ENCODE measurements around the gene RPS23. TPM values are rescaled to one million over a fixed set of nuclear protein-coding genes. Genes with fewer than 3 reads are reported as not detected.

RPS23 gene
- total and polyA plus RNA-seq, 2 of the 8 experiments (the other 6 are each of a cell fraction or from before 2014, with no cell fraction given), result 2,559 to 4,867 TPM

- TF ChIP-seq KDM1A (IDR thresholded peaks at IDR 0.05; ENCODE audit: borderline replicate concordance, low read length), result no peak
- no peak for TF ChIP-seq TCF12 (IDR thresholded peaks at IDR 0.05; ENCODE audit: low read depth, low read length)
- no peak for TF ChIP-seq SIRT6 (IDR thresholded peaks at IDR 0.05; ENCODE audit: low read length)
- TF ChIP-seq POU5F1 (IDR thresholded peaks at IDR 0.05; ENCODE audit: low read depth, low read length), result no peak
- TF ChIP-seq, protein P1, sequence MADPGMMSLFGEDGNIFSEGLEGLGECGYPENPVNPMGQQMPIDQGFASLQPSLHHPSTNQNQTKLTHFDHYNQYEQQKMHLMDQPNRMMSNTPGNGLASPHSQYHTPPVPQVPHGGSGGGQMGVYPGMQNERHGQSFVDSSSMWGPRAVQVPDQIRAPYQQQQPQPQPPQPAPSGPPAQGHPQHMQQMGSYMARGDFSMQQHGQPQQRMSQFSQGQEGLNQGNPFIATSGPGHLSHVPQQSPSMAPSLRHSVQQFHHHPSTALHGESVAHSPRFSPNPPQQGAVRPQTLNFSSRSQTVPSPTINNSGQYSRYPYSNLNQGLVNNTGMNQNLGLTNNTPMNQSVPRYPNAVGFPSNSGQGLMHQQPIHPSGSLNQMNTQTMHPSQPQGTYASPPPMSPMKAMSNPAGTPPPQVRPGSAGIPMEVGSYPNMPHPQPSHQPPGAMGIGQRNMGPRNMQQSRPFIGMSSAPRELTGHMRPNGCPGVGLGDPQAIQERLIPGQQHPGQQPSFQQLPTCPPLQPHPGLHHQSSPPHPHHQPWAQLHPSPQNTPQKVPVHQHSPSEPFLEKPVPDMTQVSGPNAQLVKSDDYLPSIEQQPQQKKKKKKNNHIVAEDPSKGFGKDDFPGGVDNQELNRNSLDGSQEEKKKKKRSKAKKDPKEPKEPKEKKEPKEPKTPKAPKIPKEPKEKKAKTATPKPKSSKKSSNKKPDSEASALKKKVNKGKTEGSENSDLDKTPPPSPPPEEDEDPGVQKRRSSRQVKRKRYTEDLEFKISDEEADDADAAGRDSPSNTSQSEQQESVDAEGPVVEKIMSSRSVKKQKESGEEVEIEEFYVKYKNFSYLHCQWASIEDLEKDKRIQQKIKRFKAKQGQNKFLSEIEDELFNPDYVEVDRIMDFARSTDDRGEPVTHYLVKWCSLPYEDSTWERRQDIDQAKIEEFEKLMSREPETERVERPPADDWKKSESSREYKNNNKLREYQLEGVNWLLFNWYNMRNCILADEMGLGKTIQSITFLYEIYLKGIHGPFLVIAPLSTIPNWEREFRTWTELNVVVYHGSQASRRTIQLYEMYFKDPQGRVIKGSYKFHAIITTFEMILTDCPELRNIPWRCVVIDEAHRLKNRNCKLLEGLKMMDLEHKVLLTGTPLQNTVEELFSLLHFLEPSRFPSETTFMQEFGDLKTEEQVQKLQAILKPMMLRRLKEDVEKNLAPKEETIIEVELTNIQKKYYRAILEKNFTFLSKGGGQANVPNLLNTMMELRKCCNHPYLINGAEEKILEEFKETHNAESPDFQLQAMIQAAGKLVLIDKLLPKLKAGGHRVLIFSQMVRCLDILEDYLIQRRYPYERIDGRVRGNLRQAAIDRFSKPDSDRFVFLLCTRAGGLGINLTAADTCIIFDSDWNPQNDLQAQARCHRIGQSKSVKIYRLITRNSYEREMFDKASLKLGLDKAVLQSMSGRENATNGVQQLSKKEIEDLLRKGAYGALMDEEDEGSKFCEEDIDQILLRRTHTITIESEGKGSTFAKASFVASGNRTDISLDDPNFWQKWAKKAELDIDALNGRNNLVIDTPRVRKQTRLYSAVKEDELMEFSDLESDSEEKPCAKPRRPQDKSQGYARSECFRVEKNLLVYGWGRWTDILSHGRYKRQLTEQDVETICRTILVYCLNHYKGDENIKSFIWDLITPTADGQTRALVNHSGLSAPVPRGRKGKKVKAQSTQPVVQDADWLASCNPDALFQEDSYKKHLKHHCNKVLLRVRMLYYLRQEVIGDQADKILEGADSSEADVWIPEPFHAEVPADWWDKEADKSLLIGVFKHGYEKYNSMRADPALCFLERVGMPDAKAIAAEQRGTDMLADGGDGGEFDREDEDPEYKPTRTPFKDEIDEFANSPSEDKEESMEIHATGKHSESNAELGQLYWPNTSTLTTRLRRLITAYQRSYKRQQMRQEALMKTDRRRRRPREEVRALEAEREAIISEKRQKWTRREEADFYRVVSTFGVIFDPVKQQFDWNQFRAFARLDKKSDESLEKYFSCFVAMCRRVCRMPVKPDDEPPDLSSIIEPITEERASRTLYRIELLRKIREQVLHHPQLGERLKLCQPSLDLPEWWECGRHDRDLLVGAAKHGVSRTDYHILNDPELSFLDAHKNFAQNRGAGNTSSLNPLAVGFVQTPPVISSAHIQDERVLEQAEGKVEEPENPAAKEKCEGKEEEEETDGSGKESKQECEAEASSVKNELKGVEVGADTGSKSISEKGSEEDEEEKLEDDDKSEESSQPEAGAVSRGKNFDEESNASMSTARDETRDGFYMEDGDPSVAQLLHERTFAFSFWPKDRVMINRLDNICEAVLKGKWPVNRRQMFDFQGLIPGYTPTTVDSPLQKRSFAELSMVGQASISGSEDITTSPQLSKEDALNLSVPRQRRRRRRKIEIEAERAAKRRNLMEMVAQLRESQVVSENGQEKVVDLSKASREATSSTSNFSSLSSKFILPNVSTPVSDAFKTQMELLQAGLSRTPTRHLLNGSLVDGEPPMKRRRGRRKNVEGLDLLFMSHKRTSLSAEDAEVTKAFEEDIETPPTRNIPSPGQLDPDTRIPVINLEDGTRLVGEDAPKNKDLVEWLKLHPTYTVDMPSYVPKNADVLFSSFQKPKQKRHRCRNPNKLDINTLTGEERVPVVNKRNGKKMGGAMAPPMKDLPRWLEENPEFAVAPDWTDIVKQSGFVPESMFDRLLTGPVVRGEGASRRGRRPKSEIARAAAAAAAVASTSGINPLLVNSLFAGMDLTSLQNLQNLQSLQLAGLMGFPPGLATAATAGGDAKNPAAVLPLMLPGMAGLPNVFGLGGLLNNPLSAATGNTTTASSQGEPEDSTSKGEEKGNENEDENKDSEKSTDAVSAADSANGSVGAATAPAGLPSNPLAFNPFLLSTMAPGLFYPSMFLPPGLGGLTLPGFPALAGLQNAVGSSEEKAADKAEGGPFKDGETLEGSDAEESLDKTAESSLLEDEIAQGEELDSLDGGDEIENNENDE (IDR thresholded peaks at IDR 0.05; ENCODE audit: insufficient replicate concordance, low read length), result no peak
Observed at GRCh38 chr5:82285206-82285605, 7.1 kb upstream of the RPS23 start (continued).
